IMR-90 (cell line): ENCODE data around the gene EVPL. TPM values are rescaled to one million over a fixed set of nuclear protein-coding genes. Genes with fewer than 3 reads are reported as not detected.
A peak's percentile ranks its signal among the peaks of the same experiment; 100 is the strongest.

ENCODE experiments used
- ATAC-seq: fragments of 200-7000 bp; cut with Tn5 transposase; 2 replicates; pipeline ENCODE4 v1.9.1; 2020; ENCODE audit warnings: low read depth, mild to moderate bottlenecking, moderate library complexity
- BruUV-seq: library from RNA; stranded (reverse); fragments of 400-500 nt; replicated peaks from 2 replicates; lab custom pipeline; 2021; lab: Mats Ljungman, UMichigan
- CTCF ChIA-PET: fragments of 300-600 bp; formaldehyde crosslinking; extraction: SDS; loops from one replicate; lab custom pipeline; 2021; ENCODE audit warnings: antibody characterized with exemption; lab: Yijun Ruan, JAX
- POLR2A ChIA-PET: fragments of 300-600 bp; sonication (Branson Sonifier 250); formaldehyde crosslinking; loops from one replicate; lab custom pipeline; 2022; ENCODE audit warnings: antibody characterized with exemption; ENCODE audit not compliant: unreplicated experiment; lab: Charles Lee
- DNase-seq: peaks from one replicate; pipeline ENCODE4 v3.0.0; 2013
- H2AFZ ChIP-seq: replicated peaks from 2 replicates; pipeline ENCODE3; 2013; ENCODE audit warnings: low read length, mild to moderate bottlenecking; ENCODE audit not compliant: poor library complexity
- H2AK5ac ChIP-seq: 2 replicates; pipeline ENCODE4 v1.6.1; 2013; ENCODE audit warnings: low read depth, low read length, inconsistent platforms
- H2AK9ac ChIP-seq: replicated peaks from 2 replicates; pipeline ENCODE3; 2013; ENCODE audit warnings: mild to moderate bottlenecking, low read depth, low read length, moderate library complexity; ENCODE audit not compliant: poor library complexity
- H2BK120ac ChIP-seq: 2 replicates; pipeline ENCODE4 v1.6.1; 2013; ENCODE audit warnings: low read depth, low read length, inconsistent platforms
- H2BK15ac ChIP-seq: 3 replicates; pipeline ENCODE4 v1.6.1; 2013; ENCODE audit warnings: low read depth, low read length, inconsistent platforms
- H2BK20ac ChIP-seq: 2 replicates; pipeline ENCODE4 v1.6.1; 2013; ENCODE audit warnings: low read depth, mild to moderate bottlenecking, inconsistent platforms, low read length, moderate library complexity
- H2BK5ac ChIP-seq: 2 replicates; pipeline ENCODE4 v1.6.1; 2013; ENCODE audit warnings: mild to moderate bottlenecking, low read depth, low read length, inconsistent platforms; ENCODE audit not compliant: poor library complexity, severe bottlenecking
- H3K14ac ChIP-seq: replicated peaks from 2 replicates; pipeline ENCODE4 v1.6.1; 2013; ENCODE audit warnings: low read depth, low read length, inconsistent platforms
- H3K18ac ChIP-seq: 2 replicates; pipeline ENCODE4 v1.6.1; 2013; ENCODE audit warnings: low read depth, low read length, control low read depth
- H3K23ac ChIP-seq: 2 replicates; pipeline ENCODE4 v1.6.1; 2013; ENCODE audit warnings: low read depth, low read length, inconsistent platforms
- H3K27ac ChIP-seq: 2 replicates; pipeline ENCODE4 v1.5.1; 2013; ENCODE audit warnings: mild to moderate bottlenecking, control low read depth, low read length; ENCODE audit not compliant: insufficient read depth
- H3K27me3 ChIP-seq: 2 replicates; pipeline ENCODE4 v1.6.1; 2013; ENCODE audit warnings: low read length; ENCODE audit not compliant: control insufficient read depth, insufficient read depth
- H3K36me3 ChIP-seq: 2 replicates; pipeline ENCODE4 v1.6.1; 2013; ENCODE audit warnings: low read length, mixed read lengths; ENCODE audit not compliant: control insufficient read depth, insufficient read depth
- H3K4ac ChIP-seq: 2 replicates; pipeline ENCODE4 v1.6.1; 2013; ENCODE audit warnings: low read depth, low read length, inconsistent platforms
- H3K4me1 ChIP-seq: 2 replicates; pipeline ENCODE4 v1.6.1; 2013; ENCODE audit warnings: low read length, mixed read lengths; ENCODE audit not compliant: control insufficient read depth, insufficient read depth
- H3K4me2 ChIP-seq: 2 replicates; pipeline ENCODE4 v1.6.1; 2013; ENCODE audit warnings: low read depth, mild to moderate bottlenecking, control low read depth, low read length, moderate library complexity
- H3K4me3 ChIP-seq: 2 replicates; pipeline ENCODE4 v1.5.1; 2013; ENCODE audit warnings: low read depth, mild to moderate bottlenecking, control low read depth, low read length, moderate library complexity; ENCODE audit not compliant: insufficient read depth
- H3K56ac ChIP-seq: 2 replicates; pipeline ENCODE4 v1.6.1; 2013; ENCODE audit warnings: low read length, inconsistent platforms; ENCODE audit not compliant: insufficient read depth; ENCODE audit errors: extremely low read depth
- H3K79me1 ChIP-seq, 2 experiments: 2 replicates each; pipeline ENCODE4 v1.6.1; 2013; ENCODE audit warnings: low read length in 2 of 2, inconsistent platforms in 1 of 2, low read depth in 1 of 2
- H3K9ac ChIP-seq: 2 replicates; pipeline ENCODE4 v1.6.1; 2013; ENCODE audit warnings: low read depth, low read length, control low read depth
- H3K9me1 ChIP-seq: 2 replicates; pipeline ENCODE4 v1.6.1; 2013; ENCODE audit warnings: low read length, inconsistent platforms; ENCODE audit not compliant: insufficient read depth
- H3K9me3 ChIP-seq: 2 replicates; pipeline ENCODE4 v1.6.1; 2013; ENCODE audit warnings: low read length; ENCODE audit not compliant: control insufficient read depth, insufficient read depth
- H4K20me1 ChIP-seq: 2 replicates; pipeline ENCODE4 v1.6.1; 2013; ENCODE audit warnings: low read length, inconsistent platforms; ENCODE audit not compliant: insufficient read depth
- H4K5ac ChIP-seq: 2 replicates; pipeline ENCODE4 v1.6.1; 2013; ENCODE audit warnings: mild to moderate bottlenecking, low read depth, low read length, control low read depth
- H4K8ac ChIP-seq, 2 experiments: 2 replicates each; pipeline ENCODE4 v1.6.1; 2013; ENCODE audit warnings: low read depth in 2 of 2, low read length in 2 of 2, control low read depth in 1 of 2, inconsistent platforms in 1 of 2
- H4K91ac ChIP-seq: 2 replicates; pipeline ENCODE4 v1.6.1; 2013; ENCODE audit warnings: low read depth, low read length, inconsistent platforms; ENCODE audit not compliant: insufficient read depth
- CEBPB ChIP-seq: IDR thresholded peaks from 2 replicates; pipeline ENCODE4 v1.6.1; 2012; ENCODE audit warnings: low read depth, low read length, improper control_type of control experiment
- CHD1 ChIP-seq: IDR thresholded peaks from 2 replicates; pipeline ENCODE4 v1.6.1; 2012; ENCODE audit warnings: low read depth, low read length, improper control_type of control experiment
- MXI1 ChIP-seq: IDR thresholded peaks from 2 replicates; pipeline ENCODE4 v1.6.1; 2012; ENCODE audit warnings: low read depth, mild to moderate bottlenecking, low read length, moderate library complexity, borderline replicate concordance
- RAD21 ChIP-seq: IDR thresholded peaks from 2 replicates; pipeline ENCODE4 v1.6.1; 2012; ENCODE audit warnings: low read length, improper control_type of control experiment
- RFX5 ChIP-seq: IDR thresholded peaks from 2 replicates; pipeline ENCODE4 v1.8.0; 2012; ENCODE audit warnings: low read depth, mild to moderate bottlenecking, low read length, moderate library complexity
- SMC3 ChIP-seq: fragments of 150-350 bp; IDR thresholded peaks from 2 replicates; pipeline ENCODE4 v1.6.1; 2016; ENCODE audit warnings: low read depth, mild to moderate bottlenecking, antibody characterized with exemption, low read length, moderate library complexity
- USF2 ChIP-seq: fragments of 150-350 bp; IDR thresholded peaks from 2 replicates; pipeline ENCODE4 v1.6.1; 2017; ENCODE audit warnings: mild to moderate bottlenecking, antibody characterized with exemption, low read length, low read depth
- WGBS, 2 experiments: methylation state at CpG; one replicate each; pipeline versions ENCODE4 v1.1.5 to v1.1.7; 2013; ENCODE audit warnings: missing lambda C conversion rate in 2 of 2; ENCODE audit not compliant: insufficient read length in 1 of 2; ENCODE audit errors: extremely low coverage in 2 of 2; 5-methylcytosine and 5-hydroxymethylcytosine counted together
- dilution Hi-C: fragments of 300-500 bp; cut with HindIII; formaldehyde crosslinking; loops from one replicate; pipeline ENCODE4 v1.14.3; 2018; ENCODE audit warnings: low sequenced_read_pairs; ENCODE audit not compliant: unreplicated experiment
- in situ Hi-C: fragments of 300-500 bp; cut with MboI; formaldehyde crosslinking; loops from 3 replicates; pipeline ENCODE4 v1.14.3; 2019; ENCODE audit warnings: low sequenced_read_pairs, inconsistent platforms, mixed read lengths
- intact Hi-C: fragments of 100-400 bp; cut with micrococcal nuclease; formaldehyde crosslinking; loops from 2 replicates; pipeline ENCODE4 v1.10.0; 2022
- polyA plus RNA-seq, 3 experiments: library from polyadenylated mRNA; depleted of rRNA; stranded (reverse); fragments of >200 nt; gene quantifications; 2 replicates each; pipeline ENCODE4 v1.2.3, GENCODE V29; 2012; ENCODE audit warnings: low replicate concordance in 1 of 3
- total RNA-seq: library from RNA; depleted of rRNA; stranded (reverse); fragments of >200 nt; gene quantifications from 2 replicates; pipeline ENCODE4 v1.2.3, GENCODE V29; 2012

Gene EVPL
- total and polyA plus RNA-seq, 2 of the 4 experiments (the other 2 are of a cell fraction), result not detected

GRCh38 chr17:76038050-76038449 lies 10.9 kb upstream of the EVPL start:
- POLR2A ChIA-PET, result no interaction called here
- dilution Hi-C loops, result no loop called here

More at GRCh38 chr17:76038050-76038449, 10.9 kb upstream of the EVPL start:
- no peak overlapping the region for H2AK9ac ChIP-seq
- no peak overlapping the region for H3K27ac ChIP-seq
- H3K4me3 ChIP-seq, result no peak overlapping the region
- 0 out of 2 replicates have a peak, but pooled peaks cover 8% of the 10 kb centered on the region for H4K20me1 ChIP-seq
- CTCF ChIA-PET, result no interaction called here
- BruUV-seq, result no TSS peak
- H3K4ac ChIP-seq, result no peak overlapping the region
- no peaks in the 10 kb centered on the region for H3K4me1 ChIP-seq
- no peak for TF ChIP-seq RAD21
- no peak for TF ChIP-seq CHD1
- TF ChIP-seq SMC3, result no peak
- TF ChIP-seq USF2, result no peak
- TF ChIP-seq MXI1, result no peak
- no peak for TF ChIP-seq CEBPB
- no peak for TF ChIP-seq RFX5
- H3K56ac ChIP-seq, result no peak overlapping the region
- no peak overlapping the region for H3K14ac ChIP-seq
- H3K9ac ChIP-seq, result no peak overlapping the region
- 100% methylated on average over 3 of the region's 3 CpGs; no CpG with 5 or more reads in 1 of the 2 experiments for WGBS, 2 experiments
- ATAC-seq (no peak), DNase-seq (peak; percentile 16)
- no peaks in the 10 kb centered on the region for H3K27me3 ChIP-seq
- no peak overlapping the region for H2BK120ac ChIP-seq
- H3K9me3 ChIP-seq, result no peaks in the 10 kb centered on the region
- H3K9me1 ChIP-seq, result peaks cover 5% of the 10 kb centered on the region; the same call in 1 of the 2 replicates
- H3K23ac ChIP-seq, result no peak overlapping the region
- in situ Hi-C loops (no loop called here), intact Hi-C loops (loop anchor here (5.0 kb wide), 1 partner anchor 34 kb away; the partner anchor contains the start of genes GALR2 and SRP68)
- H3K79me1 ChIP-seq, result no peaks in the 10 kb centered on the region; a peak in 1 of 4 replicates
- H3K36me3 ChIP-seq, result peaks cover 43% of the 10 kb centered on the region
- H4K5ac ChIP-seq, result no peak overlapping the region
- no peak overlapping the region for H2AFZ ChIP-seq
- H4K8ac ChIP-seq, result no peak overlapping the region
- no peak overlapping the region for H3K4me2 ChIP-seq
- no peak overlapping the region for H2AK5ac ChIP-seq
- no peak overlapping the region for H3K18ac ChIP-seq
- no peak overlapping the region for H2BK5ac ChIP-seq
- no peak overlapping the region for H4K91ac ChIP-seq
- no peak overlapping the region for H2BK20ac ChIP-seq
- no peak overlapping the region for H2BK15ac ChIP-seq
